GM12872 (cell line): ENCODE measurements around the gene NOXA1.

ENCODE experiments used
- CTCF ChIP-seq: IDR thresholded peaks from 3 replicates; pipeline ENCODE4 v1.5.1; 2011; ENCODE audit warnings: low read depth, mild to moderate bottlenecking, low read length, moderate library complexity; ENCODE audit not compliant: insufficient read depth

The NOXA1 gene

GRCh38 chr9:137387114-137387890 lies 35.9 kb upstream of the NOXA1 start:
- no peak for TF ChIP-seq CTCF

- no peak for TF ChIP-seq CTCF
These were observed 35.2 kb upstream of the NOXA1 start for GRCh38 chr9:137387891-137388560.

GRCh38 chr9:137388589-137389427 lies 34.4 kb upstream of the NOXA1 start:
- no peak for TF ChIP-seq CTCF

- no peak for TF ChIP-seq CTCF
These were observed 33.8 kb upstream of the NOXA1 start for GRCh38 chr9:137389428-137389746.

GRCh38 chr9:137390553-137391410 lies 32.4 kb upstream of the NOXA1 start:
- TF ChIP-seq CTCF, result no peak

GRCh38 chr9:137391411-137391754 lies 31.8 kb upstream of the NOXA1 start:
- no peak for TF ChIP-seq CTCF
